NCI-H146 treated with DMSO at 0.1 percent for 48 hours (cell line): ENCODE results near the gene AFF1.

Experiments
- DNase-seq: peaks from one replicate; lab custom pipeline; 2025; ENCODE audit not compliant: unreplicated experiment; lab: John Stamatoyannopoulos, UW

The AFF1 gene

GRCh38 chr4:86947501-86948120 lies 12.8 kb downstream of the AFF1 start:
- no peak for DNase-seq

- no peak for DNase-seq
These were observed 13.5 kb downstream of the AFF1 start for GRCh38 chr4:86948276-86948675.

- no peak for DNase-seq
These were observed 16.2 kb downstream of the AFF1 start for GRCh38 chr4:86950831-86951525.

DNA sequence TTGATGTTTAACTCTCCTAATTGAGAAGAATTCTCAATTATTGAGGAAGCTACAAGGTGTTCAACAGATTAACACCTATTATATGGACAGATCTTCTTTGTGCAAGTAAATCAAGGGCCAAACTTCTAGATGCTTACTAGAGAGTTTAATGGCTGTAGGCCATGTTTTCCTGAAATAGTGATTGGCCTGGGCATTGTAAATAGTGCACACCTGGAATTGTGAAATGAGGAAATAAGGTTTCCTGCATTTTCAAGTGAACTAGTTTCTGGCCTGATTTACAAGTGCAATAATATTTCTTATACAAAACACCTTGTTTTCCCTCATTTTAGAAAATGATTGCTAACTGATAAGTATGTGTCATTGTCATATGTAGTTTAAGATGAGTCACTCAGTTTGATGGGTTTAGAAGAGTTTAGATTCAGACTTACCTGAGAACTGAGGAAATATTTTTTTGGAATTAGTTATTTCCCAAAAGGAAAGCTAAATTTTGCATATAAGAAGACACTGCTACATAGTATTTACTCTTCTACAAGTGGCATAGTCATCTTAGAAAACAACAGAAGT lies 21.2 kb downstream of the AFF1 start:
- DNase-seq, result no peak

GRCh38 chr4:86957215-86957614 lies 22.4 kb downstream of the AFF1 start:
- DNase-seq, result no peak

DNA sequence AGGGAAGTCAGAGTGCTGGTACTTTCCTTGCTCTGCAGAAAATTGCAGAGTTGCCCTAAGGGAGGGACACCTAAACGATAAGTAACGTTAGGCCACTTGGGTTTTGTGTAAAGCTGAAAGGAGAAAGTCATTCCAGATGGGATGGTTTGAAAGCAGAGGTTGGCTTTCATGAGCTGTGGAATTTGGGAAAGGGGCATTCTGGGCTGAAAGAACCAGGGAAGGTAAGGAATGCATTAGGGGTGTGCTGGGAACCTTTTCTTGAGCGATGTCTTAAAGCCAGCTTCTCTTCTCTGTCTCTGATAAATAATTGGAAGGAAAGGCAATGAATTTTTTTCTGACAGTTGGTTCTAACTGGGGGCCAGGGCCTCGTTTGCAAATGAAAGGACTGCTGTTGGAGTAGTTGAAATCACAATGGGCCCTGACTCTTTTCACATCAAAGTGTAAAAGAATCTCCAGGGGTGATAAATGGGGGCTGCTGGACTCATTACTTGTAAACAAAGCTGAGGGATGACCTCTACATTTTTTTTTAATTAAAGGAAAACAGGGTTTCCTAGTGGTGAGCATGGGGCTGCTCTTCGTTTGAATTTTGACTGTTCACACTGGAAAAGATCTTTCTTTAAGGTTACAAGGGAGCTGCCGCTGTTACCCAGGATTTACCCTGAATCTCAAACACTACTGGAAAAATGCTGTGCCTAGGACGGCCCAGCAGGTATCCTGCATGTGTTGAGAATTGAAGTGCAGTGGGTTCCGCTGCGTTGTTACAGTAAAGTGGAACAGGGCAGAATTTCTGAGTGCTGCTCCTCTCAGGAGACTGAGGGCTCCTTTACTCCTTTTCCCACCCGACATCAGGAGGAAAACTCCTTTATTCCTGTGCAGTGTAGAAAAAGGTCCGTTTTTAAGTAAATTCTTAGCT lies 25.0 kb downstream of the AFF1 start:
- DNase-seq, result no peak

- DNase-seq, result no peak
These were observed 25.7 kb downstream of the AFF1 start for GRCh38 chr4:86960557-86960961.

DNA sequence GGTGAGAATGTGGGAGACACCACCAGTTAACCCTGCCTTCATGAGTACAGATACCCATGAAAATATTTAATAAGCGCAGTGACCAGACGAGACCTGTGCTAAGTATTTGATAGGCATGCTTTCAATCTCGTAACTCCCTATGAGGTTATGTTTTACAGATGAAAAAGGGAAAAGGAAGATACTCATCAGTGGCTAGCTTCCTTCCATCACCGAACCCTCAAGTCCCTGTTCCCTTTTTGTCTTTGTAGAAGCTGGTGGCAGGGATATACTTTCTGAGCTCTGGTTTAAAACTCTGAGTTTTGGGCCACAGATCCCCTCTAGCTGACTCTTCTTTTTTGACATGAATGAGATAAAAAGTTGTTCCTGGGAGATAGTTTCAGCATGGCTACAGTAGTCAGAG lies 26.3 kb downstream of the AFF1 start:
- no peak for DNase-seq

- DNase-seq, result no peak
These were observed 26.9 kb downstream of the AFF1 start for GRCh38 chr4:86961605-86962295.

DNA sequence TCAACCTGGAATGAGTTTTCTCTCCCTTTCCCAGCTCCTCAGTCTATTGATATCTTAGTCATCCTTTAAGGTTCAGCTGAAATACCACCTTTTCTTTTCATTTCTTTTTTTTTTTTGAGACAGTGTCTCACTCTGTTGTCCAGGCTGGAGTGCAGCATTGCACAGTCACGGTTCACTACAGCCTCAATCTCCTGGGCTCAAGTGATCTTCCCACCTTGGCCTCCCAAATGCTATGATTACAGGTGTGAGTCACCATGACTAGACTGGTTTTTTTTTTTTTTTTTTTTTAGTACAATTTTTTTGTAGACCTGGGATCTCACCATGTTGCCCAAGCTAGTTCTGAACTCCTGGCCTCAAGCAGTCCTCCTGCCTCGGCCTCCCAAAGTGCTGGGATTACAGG lies 28.9 kb downstream of the AFF1 start:
- DNase-seq, result no peak

GRCh38 chr4:86965019-86965976 lies 30.5 kb downstream of the AFF1 start:
- DNase-seq, result no peak

- DNase-seq, result no peak
These were observed 32.3 kb downstream of the AFF1 start for GRCh38 chr4:86967073-86967472.

DNA sequence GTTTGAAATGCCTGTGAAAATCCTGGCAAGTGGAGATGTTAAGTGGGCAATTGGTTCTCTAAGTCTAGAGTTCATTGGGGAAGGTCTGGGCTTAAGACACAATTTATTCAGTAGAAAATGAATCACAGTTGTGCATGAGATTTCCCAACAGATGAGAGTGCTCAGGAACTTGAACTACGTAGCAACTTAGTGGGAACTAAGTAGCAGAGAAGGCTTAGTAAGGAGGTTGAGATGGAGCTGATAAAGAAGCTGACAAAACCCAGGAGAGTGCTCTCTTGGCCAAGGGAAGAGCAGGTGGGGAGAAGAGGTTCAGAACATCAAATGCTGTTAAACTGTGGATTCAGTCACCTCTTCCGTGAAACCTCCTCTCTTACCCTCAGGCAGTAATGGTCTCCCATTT lies 33.0 kb downstream of the AFF1 start:
- no peak for DNase-seq

GRCh38 chr4:86968547-86968946 lies 33.7 kb downstream of the AFF1 start:
- no peak for DNase-seq

- no peak for DNase-seq
These were observed 35.9 kb downstream of the AFF1 start for GRCh38 chr4:86970447-86971354.

- no peak for DNase-seq
These were observed 36.5 kb downstream of the AFF1 start for GRCh38 chr4:86971355-86971683.

GRCh38 chr4:86972997-86973396 lies 38.2 kb downstream of the AFF1 start:
- no peak for DNase-seq

DNA sequence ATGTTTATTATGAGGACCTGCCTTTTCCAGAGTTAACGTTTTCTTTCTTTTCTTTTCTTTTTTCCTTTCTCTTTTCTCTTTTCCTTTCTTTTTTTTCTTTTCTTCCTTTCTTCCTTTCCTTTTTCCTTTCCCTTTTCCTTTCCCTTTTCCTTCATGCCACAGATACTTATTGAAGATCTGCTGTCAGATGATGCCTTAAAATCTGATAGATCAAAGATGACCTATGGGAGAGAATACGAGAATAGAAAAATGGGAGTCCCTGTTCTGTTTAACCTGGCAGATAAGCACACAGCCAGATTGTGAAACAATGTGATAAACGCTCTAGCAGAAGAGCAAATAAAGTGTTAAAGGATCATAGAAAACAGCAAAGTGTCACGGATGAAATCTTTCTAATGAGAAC lies 38.9 kb downstream of the AFF1 start:
- DNase-seq, result no peak

DNA sequence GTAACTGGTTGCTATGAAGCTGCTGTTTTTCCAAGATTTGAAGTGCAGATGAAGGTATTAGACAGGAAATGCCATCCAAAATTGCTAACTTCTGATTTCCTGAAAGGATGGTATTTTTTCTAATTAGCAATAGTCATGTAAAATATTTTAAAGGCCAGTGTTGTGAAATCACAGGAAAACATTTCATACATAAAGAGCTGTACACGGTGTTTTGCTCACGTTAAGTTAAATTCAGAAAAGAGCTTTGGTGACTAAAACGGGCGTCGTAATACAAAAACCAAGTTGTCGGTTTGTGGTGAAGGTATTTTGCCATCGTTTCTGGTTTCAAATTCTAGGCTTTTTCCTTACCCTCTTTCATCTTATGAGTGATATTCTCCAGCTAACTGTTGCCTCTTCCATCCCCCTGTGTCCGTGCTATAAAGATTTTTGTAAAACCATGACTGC lies 39.8 kb downstream of the AFF1 start:
- DNase-seq, result no peak
